GM18519 (cell line): ENCODE results near the gene LINC00237.

ENCODE experiments used
- ATAC-seq: cut with Tn5 transposase; IDR thresholded peaks from one replicate; pipeline ENCODE4 v1.9.1; 2021; ENCODE audit warnings: mild to moderate bottlenecking, moderate library complexity; ENCODE audit not compliant: unreplicated experiment, low FRiP score

Gene LINC00237

GRCh38 chr20:21052686-21053001 is 53.5 kb downstream of the LINC00237 start:
- ATAC-seq = no peak

GRCh38 chr20:21052241-21052640 is 53.9 kb downstream of the LINC00237 start:
- ATAC-seq = no peak

- no peak for ATAC-seq
Measured at GRCh38 chr20:21050710-21051109, 55.4 kb downstream of the LINC00237 start.

GRCh38 chr20:21049305-21049828 is 56.8 kb downstream of the LINC00237 start:
- ATAC-seq = no peak

- ATAC-seq = no peak
Measured at GRCh38 chr20:21048841-21049273, 57.3 kb downstream of the LINC00237 start.

- no peak for ATAC-seq
Measured at GRCh38 chr20:21047981-21048380, 58.2 kb downstream of the LINC00237 start.

- no peak for ATAC-seq
Measured at GRCh38 chr20:21046413-21047070, 59.6 kb downstream of the LINC00237 start.
